Measurements from ENCODE around the gene HEMK1.
A peak's percentile ranks its signal among the peaks of the same experiment; 100 is the strongest.

Gene HEMK1

GRCh38 chr3:50551054-50551659, 18.2 kb upstream of the HEMK1 start:
- Histone ChIP-seq H3K4me2 (ENCODE audit: low read length) (no peak overlapping the region), H3K4me1 (peaks cover 8% of the 10 kb centered on the region), H3K9me3 (ENCODE audit: control insufficient read depth, low read length) (no peaks in the 10 kb centered on the region), H3K27me3 (ENCODE audit: control insufficient read depth, insufficient read depth, low read length) (no peaks in the 10 kb centered on the region), H3K79me2 (no peaks in the 10 kb centered on the region), H3K36me3 (ENCODE audit: control insufficient read depth, insufficient read depth, low read length) (no peaks in the 10 kb centered on the region), H3K9ac (no peak overlapping the region), H2AFZ (peak overlapping the region; percentile 82), H3K27ac (peak overlapping the region; percentile 69), H3K4me3 (ENCODE audit: low read depth, low read length) (no peak overlapping the region)
- no peak for TF ChIP-seq CTCF (IDR thresholded peaks at IDR 0.05)

GRCh38 chr3:50551681-50552435, 17.5 kb upstream of the HEMK1 start:
- Histone ChIP-seq H3K4me1 (peaks cover 8% of the 10 kb centered on the region), H3K36me3 (ENCODE audit: control insufficient read depth, insufficient read depth, low read length) (no peaks in the 10 kb centered on the region), H3K9me3 (ENCODE audit: control insufficient read depth, low read length) (no peaks in the 10 kb centered on the region), H2AFZ (peak overlapping the region; percentile 82), H3K9ac (no peak overlapping the region), H3K27ac (peak overlapping the region; percentile 69), H3K27me3 (ENCODE audit: control insufficient read depth, insufficient read depth, low read length) (no peaks in the 10 kb centered on the region), H3K79me2 (no peaks in the 10 kb centered on the region), H3K4me2 (ENCODE audit: low read length) (no peak overlapping the region), H3K4me3 (ENCODE audit: low read depth, low read length) (no peak overlapping the region)
- peak; percentile 36 for TF ChIP-seq CTCF (IDR thresholded peaks at IDR 0.05)

GRCh38 chr3:50552598-50552997, 16.7 kb upstream of the HEMK1 start:
- Histone ChIP-seq H3K27me3 (ENCODE audit: control insufficient read depth, insufficient read depth, low read length) (no peaks in the 10 kb centered on the region), H3K4me1 (peaks cover 8% of the 10 kb centered on the region), H3K9ac (no peak overlapping the region), H3K4me3 (ENCODE audit: low read depth, low read length) (no peak overlapping the region), H2AFZ (no peak overlapping the region), H3K79me2 (no peaks in the 10 kb centered on the region), H3K27ac (no peak overlapping the region), H3K9me3 (ENCODE audit: control insufficient read depth, low read length) (no peaks in the 10 kb centered on the region), H3K4me2 (ENCODE audit: low read length) (no peak overlapping the region), H3K36me3 (ENCODE audit: control insufficient read depth, insufficient read depth, low read length) (no peaks in the 10 kb centered on the region)
- TF ChIP-seq CTCF (IDR thresholded peaks at IDR 0.05), result no peak

- Histone ChIP-seq H3K4me3 (ENCODE audit: low read depth, low read length) (no peak overlapping the region), H3K9me3 (ENCODE audit: control insufficient read depth, low read length) (no peaks in the 10 kb centered on the region), H3K4me2 (ENCODE audit: low read length) (no peak overlapping the region), H3K36me3 (ENCODE audit: control insufficient read depth, insufficient read depth, low read length) (no peaks in the 10 kb centered on the region), H3K27me3 (ENCODE audit: control insufficient read depth, insufficient read depth, low read length) (no peaks in the 10 kb centered on the region), H2AFZ (no peak overlapping the region), H3K27ac (no peak overlapping the region), H3K4me1 (peaks cover 8% of the 10 kb centered on the region), H3K9ac (no peak overlapping the region), H3K79me2 (no peaks in the 10 kb centered on the region)
- TF ChIP-seq CTCF (IDR thresholded peaks at IDR 0.05), result no peak
Measured at GRCh38 chr3:50554553-50554952, 14.8 kb upstream of the HEMK1 start.
